Fibroblast of lung (primary cell): ENCODE data around the gene MIOX.

Source experiments
- CTCF ChIP-seq, 2 donors: IDR thresholded peaks in 1 of 2; conservative IDR thresholded peaks in 1 of 2; 1 replicate in 1 of 2; 2 replicates in 1 of 2; pipeline ENCODE4 v1.5.1; 2011 to 2012; ENCODE audit warnings: low read length in 2 of 2, control low read depth in 1 of 2, inconsistent platforms in 1 of 2, low read depth in 1 of 2, mild to moderate bottlenecking in 1 of 2
- EZH2 ChIP-seq: IDR thresholded peaks from 2 replicates; pipeline ENCODE4 v1.5.1; 2012; ENCODE audit warnings: low read length, control low read depth, mild to moderate bottlenecking; ENCODE audit errors: missing control alignments

- TF ChIP-seq CTCF (conservative IDR thresholded peaks at IDR 0.05 in 1 of 2, IDR thresholded peaks at IDR 0.05 in 1 of 2; ENCODE audit: low read depth in 1 of 2, low read length in 2 of 2) (no peak), EZH2 (no peak)
Measured at GRCh38 chr22:50452649-50453048, 34.0 kb upstream of the MIOX start.
